HG03575 (cell line): ENCODE data around the gene DIS3L.
"Not testable (repeated sequence)": the region's sequence is repeated elsewhere in the genome, so short reads cannot be mapped to it uniquely, and the experiment has no call there.

Experiments
- ATAC-seq: cut with Tn5 transposase; IDR thresholded peaks from one replicate; pipeline ENCODE4 v1.9.1; 2021; ENCODE audit not compliant: unreplicated experiment, insufficient number of reproducible peaks, low FRiP score; ENCODE audit errors: extremely low read depth

Gene DIS3L

GRCh38 chr15:66293419-66294156 lies at the start of gene DIS3L:
Gene DIS3L (plus strand): TSS chr15:66293568. CDS start chr15:66293597, 29 bp downstream.
- ATAC-seq, result no peak

GRCh38 chr15:66245832-66246231 lies 47.5 kb upstream of the DIS3L start:
- not testable (repeated sequence) for ATAC-seq

GRCh38 chr15:66246937-66247336 lies 46.4 kb upstream of the DIS3L start:
- no peak for ATAC-seq

GRCh38 chr15:66249605-66250174 lies 43.7 kb upstream of the DIS3L start:
- no peak for ATAC-seq

DNA sequence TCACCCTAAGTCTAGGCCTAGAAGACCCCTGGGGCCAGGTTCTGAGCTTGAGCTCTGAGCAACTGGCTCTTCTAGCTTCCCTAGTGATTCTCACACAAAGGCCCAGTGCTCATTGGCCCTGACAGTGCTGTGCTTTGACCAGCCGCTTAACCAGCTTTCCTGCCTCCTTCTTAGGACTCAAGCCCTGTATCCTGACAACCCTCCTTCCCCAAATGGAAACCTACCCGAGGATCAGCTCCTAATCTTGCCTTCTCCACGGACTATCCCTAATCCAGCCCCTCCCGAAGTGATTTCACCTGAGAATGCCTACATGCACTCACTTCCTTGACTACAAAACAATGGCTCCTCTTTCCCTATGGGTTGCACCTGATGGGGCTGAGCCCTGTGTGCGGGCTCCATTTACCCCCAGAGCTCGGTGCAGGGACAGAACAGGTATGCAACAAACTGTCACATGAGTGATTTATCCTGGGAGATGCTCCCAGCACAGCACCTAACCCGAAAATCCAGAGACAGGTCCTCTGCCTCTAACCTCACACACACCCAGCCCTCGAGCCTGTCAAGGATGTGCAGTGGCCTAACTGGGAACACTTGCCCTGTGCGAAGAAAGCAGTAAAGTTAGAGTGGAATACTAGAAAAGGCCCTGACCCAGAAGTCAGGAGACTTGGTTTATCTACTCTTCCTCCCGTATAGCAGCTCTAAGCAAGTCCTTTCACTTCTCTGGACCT lies 42.1 kb upstream of the DIS3L start:
- ATAC-seq, result no peak

GRCh38 chr15:66251790-66252684 lies 41.3 kb upstream of the DIS3L start:
- ATAC-seq, result no peak

GRCh38 chr15:66252685-66253417 lies 40.5 kb upstream of the DIS3L start:
- no peak for ATAC-seq

GRCh38 chr15:66253418-66254088 lies 39.8 kb upstream of the DIS3L start, which contains the start of gene MEGF11:
Gene MEGF11 (minus strand): TSS chr15:66253750. CDS start chr15:66128403, 125,347 bp downstream.
- no peak for ATAC-seq

DNA sequence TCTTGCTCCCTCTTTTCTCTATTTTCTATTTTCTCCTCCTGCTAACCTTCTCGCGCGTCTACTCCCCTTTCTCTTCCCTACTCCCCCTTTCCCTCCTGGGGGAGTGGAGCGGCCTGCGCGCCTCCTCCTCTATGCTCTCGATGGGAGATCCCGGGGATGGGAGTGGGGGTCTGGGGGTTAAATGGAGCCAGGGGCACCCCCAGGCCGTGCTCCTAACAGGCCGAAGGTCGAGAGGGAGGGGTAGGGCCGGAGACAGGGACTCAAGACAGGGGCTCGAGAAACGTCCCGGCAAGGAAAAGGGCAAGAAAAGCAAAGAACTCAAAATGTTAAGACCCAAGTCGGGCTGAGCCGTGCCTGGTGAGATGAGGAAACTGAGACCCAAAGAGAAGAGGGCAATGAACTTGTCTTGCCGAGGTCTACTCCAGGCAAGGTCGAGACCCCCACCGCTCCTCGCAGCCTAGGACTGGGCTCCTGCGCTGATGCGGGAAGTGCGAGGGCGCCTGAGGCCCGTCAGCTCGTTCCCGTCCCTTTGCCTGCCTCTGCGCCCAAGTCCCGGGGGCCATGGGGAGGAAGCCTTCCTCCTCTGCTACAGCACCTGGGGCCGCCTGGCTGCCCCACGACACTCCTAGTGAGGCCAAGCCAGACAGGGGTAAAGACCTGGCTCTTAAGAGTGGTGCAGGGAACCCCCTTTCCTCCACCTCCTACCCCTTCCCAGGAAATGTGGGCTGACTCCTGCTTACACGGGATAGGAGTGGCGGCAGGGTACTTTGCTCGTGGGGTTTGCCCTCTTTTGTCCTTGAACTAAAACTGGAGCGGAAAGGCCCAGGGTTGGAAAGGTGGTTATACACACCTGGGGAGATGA lies 39.0 kb upstream of the DIS3L start:
- no peak for ATAC-seq

- ATAC-seq, result no peak
These were observed 38.3 kb upstream of the DIS3L start for GRCh38 chr15:66254951-66255676.

DNA sequence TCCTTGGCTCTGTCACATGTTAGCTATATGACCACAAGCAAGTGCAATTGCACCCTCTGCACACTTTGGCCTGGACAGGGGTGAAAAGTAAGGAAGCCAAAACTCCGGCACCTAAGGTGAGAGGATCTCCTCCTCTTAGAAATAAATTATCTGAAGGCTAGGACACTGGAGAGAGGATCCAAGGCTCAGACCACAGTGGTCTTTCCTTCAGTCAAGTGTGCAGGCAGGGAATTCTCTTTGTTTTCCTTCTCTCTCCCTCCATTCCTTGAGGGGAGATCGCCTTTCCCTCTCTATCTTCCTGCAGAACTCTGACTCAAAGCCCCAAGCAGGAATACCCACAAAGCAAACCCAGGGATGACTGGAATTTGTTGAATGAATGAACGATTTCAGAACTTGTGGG lies 36.7 kb upstream of the DIS3L start:
- ATAC-seq, result no peak

DNA sequence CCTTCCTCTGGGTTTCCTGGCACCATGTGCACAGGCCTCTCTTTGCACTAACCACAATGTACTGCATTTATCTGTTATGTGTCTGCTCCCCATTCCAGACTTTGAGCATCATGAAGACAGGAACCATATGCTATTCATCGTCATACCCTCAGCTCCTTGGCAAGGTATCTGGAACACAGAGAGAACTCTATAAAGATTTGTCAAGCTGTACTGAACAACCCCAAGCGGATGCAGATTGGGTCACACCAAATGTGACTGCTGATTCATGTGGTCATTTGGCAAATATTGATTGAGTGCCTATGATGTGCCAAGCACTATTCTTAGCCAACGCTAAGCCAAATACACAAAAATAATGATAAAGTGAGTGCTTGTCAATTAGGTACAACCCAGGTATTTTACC lies 32.3 kb upstream of the DIS3L start:
- ATAC-seq, result no peak

GRCh38 chr15:66262837-66263236 lies 30.5 kb upstream of the DIS3L start:
- not testable (repeated sequence) for ATAC-seq

- no peak for ATAC-seq
These were observed 28.4 kb upstream of the DIS3L start for GRCh38 chr15:66264859-66265513.

GRCh38 chr15:66269326-66270090 lies 23.9 kb upstream of the DIS3L start:
- no peak for ATAC-seq
